SIG-M5 (cell line): ENCODE results near the gene DCAF16.

ENCODE experiments used
- DNase-seq: peaks from one replicate; lab custom pipeline; 2025; lab: John Stamatoyannopoulos, UW

The DCAF16 gene

DNA sequence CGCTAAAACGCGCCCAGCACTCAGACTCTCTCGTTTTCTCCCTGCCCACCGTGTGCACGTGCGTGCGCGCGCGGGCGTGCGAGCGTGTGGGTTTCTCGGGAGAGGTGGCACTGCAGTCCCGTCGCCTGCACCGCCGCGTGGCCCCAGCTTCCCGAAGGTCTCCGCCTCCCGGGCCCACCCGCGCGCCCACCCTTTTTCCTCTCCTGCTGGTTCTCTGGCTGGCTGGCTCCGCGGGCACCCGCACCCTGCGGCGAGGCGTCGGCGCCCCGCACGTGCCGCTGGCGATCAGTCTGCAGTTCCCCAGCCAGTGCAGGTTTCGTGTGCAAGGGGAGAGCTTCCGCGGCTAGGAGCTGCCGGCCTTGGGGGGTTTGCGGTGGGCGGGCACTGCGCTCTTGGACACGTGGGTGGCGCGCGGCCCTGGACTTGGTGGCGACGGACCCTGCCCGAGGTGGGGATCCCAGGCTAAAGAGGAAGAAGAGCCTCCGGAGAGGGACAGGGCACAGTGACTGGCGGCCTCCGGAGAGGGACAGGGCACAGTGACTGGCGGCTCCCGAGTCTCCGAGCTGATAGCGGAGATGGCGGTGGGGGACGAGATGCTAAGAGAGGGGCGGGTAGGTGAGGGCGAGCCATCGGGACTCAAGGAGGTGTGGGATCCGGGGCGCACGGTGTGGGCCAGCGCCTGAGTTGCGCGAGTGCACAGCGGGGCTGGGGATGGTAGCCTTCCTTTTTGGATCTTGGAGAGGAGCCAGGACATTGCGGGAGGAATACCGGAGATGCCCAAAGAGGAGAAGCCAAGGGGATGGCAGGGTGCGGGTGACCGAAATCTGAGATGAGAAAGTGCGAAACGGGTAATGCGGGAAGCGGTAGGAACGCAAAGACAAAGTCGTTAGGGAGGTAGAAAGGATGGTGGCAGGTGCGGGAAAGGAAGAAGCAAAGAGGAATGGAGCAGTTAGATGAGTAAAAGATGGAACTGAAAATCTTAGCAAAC, 29.0 kb downstream of the DCAF16 start, which contains the start of gene FAM184B:
FAM184B (minus strand) TSS at position 322 of the 988 bp plus-strand sequence. CDS start 322 bp downstream, outside the sequence.
- DNase-seq = no peak

DNA sequence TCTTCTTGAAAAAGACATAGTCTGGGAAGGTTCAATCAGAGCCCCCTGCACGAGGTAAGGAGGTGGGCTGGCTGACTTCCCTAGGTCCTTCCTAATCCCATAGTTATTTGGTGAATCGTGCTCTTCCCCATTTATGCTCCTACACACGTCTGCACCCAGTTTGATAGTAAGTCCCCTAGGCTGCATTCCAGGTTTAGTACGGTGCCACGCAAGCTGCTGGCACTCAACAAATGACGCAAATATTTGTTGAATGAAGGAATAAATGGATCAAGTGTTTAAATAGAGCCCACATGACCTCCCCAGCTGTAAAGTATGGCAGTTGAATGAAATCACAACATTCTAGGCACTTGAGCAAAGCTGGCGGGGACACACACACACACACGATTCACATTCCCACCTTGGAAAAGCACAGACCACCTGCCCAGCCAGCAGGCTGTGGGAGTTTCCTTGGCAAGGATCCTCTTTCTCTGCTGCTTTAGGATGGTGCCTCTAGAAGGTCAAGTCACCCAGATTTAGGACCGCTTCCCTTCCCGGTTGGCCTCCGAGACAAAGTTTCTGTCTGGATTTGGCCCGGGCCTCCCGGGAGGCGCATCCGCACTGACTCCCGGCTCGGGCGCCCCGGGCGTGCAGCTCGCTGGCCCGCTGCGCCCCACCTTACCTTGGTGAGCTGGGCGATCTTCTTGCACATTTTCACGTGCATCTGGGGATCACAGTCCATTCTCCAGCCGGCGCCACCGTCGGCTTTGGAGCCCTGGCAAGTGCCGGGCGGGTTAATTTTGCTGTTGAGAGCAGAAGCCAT, 29.9 kb downstream of the DCAF16 start:
- no peak for DNase-seq

DNA sequence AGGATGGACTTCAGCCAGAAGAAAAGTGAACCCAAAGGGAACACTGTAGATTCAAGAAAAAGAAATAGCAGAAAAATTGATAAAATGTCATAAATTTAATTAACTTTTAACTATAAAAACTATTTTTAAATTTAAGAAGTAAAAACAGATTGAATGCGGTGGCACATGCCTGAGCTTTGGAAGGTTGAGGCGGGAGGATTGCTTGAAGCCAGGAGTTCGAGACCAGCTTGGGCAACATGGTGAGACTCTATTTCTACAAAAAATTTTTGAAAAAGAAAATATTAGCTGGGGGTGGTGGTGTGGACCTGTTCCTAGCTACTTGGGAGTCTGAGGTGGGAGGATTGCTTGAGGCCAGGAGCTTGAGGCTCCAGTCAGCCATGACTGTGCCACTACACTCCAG, 32.1 kb downstream of the DCAF16 start:
- DNase-seq = no peak

DNA sequence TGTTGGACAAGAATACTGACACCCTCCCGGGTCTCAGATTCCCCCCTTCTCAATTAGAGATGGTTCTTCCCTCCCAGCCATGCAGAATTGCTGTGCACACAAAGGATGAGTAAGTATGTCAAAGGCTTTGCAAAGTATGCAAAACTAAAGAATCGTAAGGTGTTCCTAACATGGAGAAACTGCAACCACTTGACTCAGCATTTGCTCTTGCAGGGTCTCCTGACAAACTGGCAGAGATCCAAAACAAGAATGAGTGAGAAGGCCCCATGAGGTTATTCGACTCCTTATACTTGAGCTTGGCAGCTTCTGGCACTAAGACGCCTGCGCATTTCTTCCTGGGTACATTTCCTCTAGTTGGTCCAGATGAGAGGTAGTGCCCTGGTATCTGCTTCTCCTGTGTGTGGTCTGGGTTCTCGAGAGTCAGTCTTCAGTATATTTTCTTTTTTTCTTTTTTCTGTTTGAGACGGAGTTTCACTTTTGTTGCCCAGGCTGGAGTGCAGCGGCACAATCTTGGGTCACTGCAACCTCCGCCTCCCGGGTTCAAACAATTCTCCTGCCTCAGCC, 37.3 kb downstream of the DCAF16 start:
- no peak for DNase-seq

DNA sequence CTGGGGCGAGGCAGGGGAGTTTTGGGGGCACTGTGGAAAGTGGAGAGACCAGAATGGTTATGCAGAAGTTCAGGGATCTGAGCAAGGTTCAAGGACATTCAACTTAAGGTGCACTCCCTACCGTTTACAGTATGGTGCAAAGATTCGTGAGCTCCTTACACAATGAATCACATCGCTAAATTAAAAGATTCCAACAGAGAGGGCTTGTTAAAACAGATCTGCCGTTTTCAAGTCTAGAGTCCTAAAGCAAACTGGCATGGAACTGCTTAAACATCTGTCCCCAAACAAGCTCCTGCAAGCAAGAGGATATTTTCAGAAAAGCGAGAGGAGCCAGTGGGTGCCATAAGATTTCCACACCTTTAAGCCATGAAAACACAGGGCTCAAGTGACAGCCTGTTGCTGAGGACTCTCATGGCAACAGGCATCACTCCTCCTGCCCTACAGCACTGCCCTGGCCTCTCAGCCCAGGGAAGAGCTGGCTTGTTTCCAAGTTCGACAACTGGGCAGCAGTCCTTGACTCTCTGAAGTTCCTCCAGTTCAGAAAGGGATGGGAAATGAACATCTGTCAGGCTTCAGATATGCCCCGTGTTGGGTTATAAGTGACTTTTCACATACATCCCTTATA, 39.2 kb downstream of the DCAF16 start:
- DNase-seq = no peak

DNA sequence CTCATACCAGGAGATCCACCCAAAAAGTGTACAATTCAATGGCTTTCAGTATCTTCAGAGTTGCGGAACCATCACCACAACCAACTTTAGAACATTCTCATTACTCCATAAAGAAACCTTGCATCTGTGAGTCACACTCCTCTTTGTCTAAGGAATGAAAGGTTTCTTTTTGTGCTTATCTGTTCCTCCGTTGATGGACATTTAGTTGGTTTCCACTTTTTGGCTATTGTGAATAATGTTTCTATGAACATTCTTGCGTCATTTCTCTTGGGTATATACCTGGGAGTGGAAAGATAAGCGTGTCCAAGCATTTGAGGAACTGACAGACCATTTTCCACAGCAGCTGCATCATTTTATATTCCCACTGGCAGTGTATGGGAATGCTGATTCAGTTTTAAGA, 39.7 kb downstream of the DCAF16 start:
- no peak for DNase-seq

DNA sequence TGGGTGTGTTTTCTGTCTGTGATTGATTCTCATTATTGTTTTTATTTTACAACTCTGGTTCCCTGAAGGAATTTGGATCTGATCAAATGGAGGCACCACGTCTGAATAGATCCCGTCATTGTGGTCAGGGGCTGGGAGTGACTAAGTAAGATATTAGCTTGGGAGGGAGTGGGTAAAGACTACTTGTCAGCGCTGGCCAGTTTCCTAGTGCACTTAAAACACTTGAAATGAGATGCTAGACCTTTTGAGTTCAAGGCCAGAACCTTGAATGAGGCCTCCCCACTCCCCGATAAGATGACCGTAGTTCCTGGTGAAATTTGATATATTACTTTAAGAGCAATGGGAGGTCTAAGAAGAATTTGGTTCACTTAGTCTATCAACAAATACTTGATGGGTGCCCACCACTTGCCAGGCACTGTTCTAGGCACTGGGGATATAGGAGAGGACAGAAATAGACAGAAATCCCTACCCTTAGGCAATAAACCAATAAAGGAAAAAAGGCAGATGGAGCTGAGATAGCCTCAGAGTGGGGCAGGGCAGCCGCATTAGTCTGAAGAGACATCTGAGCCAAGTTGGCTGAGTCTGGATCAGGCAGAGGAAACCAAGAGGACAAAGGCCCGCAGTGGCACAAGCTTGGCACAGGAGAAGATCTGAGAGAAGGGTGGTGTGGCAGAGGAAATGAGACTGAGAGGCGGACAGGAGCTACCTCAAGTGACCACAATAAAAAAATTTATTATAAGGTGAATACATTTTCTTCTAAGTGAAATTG, 41.0 kb downstream of the DCAF16 start:
- no peak for DNase-seq

DNA sequence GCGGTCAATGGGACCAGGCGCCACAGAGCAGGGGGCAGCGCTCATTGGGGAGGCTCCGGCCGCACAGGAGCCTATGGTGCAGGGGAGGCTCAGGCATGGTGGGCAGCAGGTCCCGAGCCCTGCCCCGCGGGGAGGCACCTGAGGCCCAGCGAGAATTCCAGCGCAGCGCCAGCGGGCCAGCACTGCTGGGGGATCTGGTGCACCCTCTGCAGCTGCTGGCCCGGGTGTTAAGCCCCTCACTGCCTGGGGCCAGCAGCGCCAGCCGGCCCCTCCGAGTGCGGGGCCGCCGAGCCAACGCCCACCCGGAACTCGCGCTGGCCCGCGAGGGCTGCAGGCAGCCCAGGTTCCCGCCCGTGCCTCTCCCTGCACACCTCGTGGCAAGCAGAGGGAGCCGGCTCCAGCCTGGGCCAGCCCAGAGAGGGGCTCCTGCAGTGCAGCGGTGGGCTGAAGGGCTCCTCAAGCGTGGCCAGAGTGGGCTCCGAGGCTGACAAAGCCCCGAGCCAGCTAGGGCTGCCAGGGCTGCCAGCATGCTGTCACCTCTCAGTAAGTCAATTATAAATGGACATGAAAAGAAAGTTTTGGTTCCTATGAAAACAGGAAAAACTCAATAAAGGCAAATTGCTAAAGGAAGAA, 43.6 kb downstream of the DCAF16 start:
- no peak for DNase-seq

DNA sequence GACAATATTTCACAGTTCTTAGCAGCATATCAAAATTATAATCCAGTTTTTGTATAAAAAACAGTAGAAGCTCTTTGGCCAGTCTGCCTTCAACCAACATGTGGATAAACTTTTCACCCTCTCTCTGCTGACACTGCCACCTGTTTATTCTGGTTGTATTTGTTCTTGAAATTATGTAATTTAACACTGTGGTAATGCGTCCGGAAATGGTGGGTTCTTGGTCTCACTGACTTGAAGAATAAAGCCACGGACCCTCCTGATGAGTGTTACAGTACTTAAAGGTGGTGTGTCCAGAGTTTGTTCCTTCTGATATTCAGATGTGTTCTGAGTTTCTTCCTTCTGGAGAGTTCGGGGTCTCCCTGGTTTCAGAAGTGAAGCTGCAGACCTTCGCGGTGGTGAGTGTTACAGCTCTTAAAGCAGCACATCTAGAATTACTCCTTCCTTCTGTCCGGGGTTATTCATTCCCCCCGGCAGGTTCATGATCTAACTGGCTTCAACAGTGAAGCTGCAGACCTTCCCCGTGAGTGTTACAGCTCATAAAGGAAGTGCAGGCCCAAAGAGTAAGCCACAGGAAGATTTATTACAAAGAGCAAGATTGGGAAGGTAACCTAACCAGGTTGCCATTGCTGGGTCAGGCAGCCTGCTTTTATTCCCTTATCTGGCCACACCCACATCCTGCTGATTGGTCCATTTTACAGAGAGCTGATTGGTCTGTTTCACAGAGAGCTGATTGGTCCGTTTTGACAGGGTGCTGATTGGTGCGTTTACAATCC, 44.9 kb downstream of the DCAF16 start:
- no peak for DNase-seq

DNA sequence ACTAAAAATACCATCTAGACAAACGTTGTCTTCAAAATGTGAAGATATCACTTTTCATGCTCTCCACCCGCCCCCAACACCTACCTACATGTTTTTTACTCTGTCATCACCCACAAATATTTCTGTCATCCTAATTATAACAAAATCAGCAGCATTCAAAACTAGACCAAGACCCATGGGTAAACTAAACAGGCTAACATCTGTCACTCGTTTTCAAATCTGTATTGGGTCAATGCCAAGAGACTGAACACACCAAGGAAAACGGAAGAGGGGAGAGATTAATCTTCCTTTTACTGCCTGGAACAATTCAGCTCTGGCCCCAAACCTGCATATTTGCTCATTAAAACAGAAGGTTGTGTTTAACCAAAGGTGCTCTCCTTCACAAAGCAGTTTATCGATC, 46.6 kb downstream of the DCAF16 start:
- DNase-seq = no peak

DNA sequence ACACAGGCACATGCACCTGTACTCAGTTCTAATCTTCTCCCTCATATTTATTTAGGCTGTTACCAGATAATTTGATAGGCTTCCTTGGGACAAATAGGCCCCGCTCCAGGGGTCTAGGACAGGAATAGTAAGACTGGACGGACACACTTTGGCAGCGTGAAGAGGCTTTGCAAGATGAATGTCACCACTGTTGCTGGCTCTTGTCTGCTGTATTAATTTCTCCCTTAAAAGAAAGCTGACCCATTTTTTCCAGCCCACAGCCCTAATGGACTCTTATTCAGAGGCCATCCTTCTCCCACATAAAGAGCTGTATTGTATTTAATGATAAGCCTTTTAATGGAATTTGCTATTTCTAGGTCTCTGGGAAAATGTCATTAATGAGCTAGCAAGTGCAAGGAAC, 47.1 kb downstream of the DCAF16 start:
- no peak for DNase-seq

DNA sequence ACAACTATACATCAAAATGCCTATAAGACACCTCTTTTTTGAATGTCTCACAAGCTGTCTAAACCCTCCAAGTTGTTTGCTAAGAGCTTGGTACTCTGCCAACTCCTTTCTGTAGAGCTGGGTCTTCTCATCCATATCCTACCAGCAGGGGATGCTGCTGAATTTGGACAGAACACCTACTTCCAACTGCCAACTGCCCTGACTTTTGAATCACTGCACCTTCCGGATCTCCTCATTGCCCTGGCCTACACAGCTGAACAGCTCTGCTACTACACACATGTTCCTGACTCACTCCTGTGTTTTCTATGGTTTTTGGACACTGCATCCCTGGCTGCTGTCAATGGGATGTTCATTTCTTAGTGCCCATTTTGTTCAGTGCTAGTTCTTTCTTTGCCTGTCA, 47.8 kb downstream of the DCAF16 start:
- no peak for DNase-seq

DNA sequence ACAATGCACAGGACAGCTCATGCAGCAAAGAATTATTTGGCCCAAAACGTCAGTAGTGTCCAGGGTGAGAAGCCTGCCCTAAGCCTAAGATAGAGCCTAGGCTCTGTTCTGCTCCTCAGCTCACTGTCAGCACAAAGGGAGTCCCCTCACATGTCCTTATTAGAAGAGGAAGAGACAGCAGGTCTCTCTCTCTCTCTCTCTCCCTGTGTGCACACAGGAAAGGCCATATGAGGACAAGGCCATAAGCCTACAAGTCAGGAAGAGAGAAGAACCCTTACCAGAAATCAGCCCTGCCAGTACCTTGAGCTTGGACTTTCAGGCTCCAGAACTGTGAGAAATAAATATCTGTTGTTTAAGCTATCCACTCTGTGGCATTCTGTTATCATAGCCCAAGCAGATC, 49.5 kb downstream of the DCAF16 start:
- no peak for DNase-seq

DNA sequence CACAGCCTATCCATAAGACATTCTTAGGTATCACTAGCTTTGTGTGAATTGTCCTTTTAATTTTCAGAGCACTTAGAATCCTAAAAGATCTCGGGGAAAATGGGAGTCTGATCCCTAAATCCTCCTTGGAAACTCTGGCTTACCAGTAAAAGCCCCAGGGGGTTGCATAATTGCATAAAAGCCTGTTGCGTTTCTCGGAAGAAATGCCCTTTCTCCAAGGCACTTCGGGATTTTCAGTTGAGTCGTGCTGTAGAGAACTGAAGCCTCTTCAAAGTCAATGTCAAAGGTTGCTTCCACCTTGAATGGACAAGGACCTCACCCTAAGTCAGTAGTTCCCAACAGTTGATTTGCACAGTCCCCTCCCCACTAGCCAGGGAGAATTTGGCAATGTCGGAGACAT, 49.9 kb downstream of the DCAF16 start:
- no peak for DNase-seq

DNA sequence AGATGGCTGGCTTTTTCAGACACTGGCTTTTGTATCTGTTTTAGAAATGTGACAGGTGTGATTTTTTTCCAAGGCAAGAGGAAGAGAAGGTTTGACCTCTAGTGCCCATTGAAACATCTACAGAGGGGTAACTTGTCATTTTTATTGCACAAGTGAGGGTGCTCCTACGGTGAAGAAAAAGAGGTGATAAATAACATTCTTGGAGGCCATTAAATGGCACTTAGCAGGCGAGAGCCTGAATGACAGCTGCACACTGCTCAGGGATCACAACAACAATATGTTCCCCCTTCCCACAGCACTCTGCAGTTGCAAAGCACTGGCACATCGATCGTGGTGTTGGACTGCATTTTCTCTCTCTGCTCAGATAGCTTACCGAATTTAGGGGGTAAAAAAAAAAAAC, 52.1 kb downstream of the DCAF16 start:
- DNase-seq = no peak

DNA sequence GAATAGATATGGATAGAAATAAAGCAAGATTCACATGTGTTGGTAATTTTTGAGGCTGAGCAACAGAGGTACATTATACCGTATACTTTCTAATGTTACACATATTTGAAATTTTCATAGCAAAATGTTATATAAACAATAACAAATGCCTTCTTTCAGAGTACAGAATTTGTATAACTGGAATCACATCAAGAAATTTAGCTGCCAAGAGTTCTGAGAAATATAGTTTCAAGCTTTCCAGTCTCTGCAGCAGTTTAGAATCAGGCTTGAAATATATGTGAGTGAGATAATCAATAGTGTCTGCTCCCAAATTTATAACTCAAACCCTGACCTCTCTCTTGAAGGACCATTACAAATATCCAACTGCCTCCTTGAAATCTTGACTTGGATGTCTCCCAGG, 52.9 kb downstream of the DCAF16 start:
- DNase-seq = no peak

DNA sequence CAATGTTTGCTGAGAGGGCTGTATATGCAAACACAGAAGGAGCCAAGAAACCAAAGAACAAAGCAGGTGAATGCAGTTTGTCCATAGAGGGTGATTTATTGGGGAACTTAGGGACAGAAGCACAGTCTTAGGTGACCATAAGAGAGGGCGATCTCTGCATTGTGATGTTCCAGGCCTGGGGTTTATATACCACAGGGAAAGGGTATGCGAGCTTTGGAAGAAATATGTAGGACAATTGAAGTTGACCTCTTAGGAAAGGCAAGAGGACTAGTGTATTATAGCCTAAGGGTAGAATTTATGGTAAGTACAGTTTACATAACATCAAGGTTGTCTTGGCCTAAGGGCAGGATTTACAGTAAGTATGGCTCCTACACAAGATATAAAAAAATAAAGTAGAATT, 56.9 kb downstream of the DCAF16 start:
- DNase-seq = no peak
